NCI-H345 treated with DMSO at 0.1 percent for 48 hours (cell line): Measurements from ENCODE around the gene SETDB1.

ENCODE experiments used
- DNase-seq: peaks from one replicate; lab custom pipeline; 2025; ENCODE audit not compliant: unreplicated experiment; lab: John Stamatoyannopoulos, UW

Gene SETDB1

DNA sequence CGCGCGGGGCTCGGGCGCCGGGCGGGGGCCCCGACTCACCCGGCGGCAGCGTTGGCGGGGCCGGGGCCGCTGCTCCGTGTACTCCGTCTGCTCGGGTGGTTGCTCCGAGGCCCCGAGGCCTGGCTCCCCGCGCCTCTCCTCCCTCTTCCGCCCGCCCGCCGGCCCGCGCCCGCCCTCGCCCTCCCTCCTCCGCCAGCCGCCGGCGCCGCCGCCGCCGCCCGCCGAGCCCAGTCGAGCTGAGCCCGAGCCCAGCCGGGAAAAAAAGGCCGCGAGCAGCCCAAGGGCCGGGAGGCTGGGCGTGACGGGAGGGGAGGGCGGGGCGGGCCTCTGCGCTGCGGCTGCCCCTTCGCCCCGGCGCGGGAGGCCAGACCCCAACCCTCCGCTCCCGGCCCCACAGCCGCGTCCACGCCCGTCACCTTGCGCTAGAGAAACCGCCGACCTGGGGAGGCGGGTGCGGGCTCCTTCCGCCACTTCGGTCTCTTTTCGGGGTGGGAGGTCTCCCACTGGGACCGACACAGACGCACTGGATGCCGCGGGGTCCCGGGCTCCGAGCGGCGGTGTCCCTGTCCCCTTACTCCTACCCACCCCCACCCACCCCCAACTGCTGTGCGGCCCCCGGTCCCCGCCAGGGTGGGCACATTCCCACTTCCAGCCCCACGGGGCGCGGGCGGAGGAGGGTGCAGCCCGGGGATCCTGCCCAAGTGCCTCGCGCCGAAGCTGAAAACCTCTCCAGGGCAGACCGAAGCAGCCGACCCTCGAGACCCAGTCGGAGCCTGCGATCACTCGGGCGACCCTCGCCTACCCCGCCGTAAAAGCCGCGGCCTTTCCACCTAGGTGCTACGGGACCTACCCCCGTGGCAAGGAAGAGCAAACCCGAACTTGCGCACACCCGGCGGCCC lies 48.7 kb downstream of the SETDB1 start, which contains the start of gene CERS2:
Gene CERS2 (minus strand): TSS at position 256 of the 899 bp plus-strand sequence. CDS start 5,745 bp downstream, outside the sequence.
- peak; percentile 44 for DNase-seq

DNA sequence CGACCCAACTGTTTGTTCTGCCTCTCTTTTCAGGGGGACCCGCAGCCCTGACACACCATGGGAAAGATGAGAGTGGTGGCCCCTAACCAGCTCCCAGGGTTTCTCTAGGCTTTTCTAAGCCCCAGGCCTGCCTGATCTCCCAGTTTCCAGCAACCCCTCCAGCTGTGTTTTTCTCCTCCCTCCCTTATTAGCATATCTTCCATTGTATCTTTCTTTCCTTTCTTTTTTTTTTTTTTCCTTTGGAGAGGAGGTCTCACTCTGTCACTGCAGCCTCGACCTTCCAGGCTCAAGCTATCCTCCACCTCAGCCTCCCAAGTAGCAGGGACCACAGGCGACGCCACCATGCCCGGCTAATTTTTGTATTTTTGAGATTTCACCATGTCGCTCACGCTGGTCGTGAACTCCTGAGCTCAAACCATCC lies 50.2 kb downstream of the SETDB1 start:
- no peak for DNase-seq

DNA sequence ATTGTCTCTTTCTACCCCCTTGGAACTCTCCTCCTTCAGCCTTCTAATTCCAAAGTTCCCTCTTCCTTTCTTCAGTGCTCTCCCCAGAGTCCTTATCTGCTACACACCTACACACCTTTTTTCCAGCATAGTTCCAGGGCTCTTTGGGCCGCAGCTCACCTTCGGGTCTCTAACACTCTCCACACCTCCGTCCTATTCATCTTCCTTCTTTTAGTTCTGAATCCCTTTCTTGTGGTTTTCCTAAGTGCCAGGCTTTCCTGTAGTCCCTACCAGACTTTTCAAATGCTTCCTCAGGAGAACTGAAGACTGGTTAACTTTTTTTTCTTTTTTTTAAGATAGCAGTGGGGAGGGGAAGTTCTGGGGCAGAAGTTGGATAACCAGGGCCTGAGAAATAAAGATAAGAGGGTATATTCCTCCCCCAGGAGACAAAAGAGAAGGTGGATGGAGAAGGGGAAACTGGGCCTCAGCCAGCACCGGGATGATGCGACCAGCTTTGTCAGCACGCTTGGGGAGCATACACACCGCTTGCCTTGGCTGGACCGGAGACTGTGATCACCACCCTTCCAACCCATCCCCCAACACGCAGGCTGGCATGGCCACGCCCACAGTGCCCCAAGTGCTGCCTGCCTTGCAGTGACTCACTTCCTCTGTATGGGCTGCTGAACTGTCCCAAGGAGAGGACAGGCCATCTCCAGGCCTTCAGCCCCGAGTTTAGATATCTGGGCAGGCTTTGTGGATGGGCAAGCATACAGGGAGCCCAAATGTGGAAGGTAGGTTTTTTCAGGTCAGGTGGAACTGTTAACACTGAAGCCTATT lies 50.9 kb downstream of the SETDB1 start:
- DNase-seq: no peak

DNA sequence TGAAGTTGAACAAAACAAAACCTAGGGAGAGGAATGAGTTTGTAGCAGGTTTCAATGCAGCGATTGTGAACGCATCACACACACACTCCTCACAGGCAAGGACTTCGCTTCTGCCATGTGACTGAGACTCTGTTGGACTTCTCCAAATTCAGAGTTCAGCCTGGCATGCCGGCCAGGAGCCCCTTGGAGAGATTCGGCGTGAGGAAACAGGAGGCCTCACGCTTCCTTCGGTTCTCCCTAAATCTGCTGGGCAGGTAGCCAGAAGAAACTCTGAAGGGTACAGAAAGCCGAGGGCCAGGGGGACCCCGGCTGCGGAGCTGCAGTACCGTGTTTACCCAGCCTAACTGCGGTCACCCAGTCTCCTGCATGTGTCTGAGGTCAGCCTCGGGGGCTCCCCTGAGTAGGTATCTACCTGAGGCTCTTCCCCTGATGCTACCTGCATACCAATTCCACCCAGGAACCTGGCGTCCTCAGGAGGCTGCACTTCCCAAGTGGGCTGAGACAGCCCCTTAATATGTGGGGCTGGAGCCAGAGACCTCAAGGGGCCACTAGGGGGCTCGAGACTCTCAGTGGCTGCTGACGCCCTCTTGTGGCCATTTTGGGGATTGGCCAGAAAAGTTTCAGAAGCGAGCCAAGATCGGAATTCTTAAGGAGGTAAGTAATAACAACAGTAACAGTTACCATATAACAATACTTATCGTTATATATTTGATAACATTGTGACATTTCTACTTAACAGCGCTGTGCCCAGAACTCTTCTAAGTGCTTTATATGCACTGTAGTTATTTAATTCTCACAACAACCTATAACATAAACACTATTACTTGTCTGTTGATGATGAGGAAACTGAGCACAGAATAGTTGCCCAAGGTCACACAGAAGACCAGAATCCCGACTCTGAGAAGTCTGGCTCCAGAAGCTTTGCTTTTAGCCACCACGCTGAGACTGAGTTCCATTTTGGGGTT lies 53.2 kb downstream of the SETDB1 start:
- DNase-seq: peak; percentile 96

DNA sequence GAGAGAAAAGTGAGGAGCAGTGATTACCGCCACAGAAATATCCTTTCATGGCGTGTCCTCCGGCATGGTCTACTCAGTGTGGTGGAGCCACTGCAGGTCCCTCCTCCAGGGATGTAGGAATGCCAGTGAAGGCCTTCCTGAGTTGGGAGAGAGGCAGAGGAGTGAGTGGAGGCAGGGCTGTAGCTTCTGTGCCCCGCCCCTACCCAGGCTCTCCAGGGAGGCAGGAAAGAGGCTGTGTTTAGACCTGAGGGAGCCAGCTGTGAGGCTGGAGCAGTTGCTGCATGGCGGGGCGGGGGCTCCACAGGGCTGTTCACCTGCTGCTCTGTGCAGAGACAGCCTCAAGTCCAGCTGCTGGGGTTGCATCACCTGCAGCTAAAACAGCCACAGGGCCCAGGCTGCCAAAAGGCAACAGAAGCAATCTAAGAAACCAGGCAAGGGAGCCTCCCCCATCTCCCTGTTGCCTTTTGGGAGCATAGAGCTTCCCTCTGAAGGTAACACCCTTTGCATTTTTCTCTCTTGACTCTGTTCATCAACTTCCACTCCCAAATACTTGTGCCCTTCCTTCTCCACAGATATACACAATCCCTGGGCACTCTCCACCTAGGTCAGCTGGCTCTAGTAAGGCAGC lies 55.1 kb downstream of the SETDB1 start:
- peak; percentile 96 for DNase-seq

DNA sequence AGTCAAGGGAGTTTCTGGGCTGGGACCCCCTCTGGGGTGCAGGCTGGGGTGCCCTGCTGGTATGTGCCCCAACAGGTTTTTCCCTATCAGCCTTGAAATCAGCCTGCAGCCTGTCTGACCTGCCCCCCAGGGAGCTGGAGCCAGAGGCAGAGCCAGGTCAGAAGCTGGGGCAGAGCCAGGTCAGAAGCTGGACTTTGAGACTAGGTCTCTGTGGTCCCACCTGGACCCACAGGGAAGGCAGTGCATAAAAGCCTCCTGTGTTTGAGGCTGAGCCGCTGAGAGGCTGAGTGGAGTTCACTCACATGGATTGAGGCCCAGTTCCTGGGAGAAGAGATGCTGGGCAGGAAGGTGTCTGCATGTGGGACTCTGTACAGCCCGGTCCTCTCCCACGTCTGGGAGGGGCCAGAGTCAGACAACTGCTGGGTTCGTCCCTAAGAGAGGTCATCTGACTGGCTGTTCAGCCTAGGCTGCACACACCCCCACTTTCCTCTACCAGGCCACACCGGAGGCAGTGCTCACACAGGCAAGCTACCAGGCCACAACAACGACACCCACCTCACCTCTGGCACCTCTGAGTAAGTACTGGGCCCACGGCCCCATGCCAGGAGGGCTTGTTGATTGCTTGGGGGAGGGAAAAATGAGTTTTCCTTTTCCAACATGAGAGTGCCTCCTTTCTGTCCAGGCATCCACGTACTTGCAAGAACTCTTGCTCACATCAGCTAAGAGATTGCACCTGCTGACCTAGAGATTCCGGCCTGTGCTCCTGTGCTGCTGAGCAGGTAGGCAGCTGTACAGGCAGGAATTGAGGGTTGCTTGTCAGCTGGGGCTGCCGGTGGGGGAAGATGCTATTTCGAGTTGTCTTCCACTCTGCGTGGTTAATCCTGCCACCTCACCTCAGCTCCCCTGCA lies 55.9 kb downstream of the SETDB1 start, which contains the start of gene ANXA9:
Gene ANXA9 (plus strand): TSS at position 488 of the 908 bp plus-strand sequence. CDS start 814 bp downstream, outside the sequence.
- no peak for DNase-seq

DNA sequence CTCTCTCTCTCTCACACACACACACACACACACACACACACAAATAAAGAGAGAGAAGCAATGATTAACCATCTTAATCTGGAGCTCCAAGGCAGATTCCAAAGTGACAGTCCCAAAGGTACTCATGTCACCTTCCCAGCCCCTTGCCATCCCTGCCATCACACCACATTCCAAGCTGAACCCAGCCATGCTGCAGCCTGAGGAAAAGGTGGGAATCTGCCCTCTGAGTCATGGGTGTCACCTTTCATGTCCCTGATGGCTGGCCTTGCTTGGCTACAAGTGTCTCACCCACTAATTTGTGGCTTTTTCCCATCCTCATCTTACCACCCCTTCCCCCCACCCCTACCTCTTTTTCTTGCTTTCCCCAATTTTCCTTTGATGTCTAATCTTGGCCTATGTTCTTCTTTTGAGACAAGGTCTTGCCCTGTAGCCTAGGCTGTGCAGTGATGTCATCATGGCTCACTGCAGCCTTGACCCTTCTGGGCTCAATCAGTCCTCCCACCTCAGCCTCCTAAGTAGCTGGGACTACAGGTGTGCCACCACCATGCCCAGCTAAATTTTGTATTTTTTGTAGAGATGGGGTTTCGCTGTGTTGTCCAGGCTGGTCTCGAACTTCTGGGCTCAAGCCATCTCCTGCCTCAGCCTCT lies 59.1 kb downstream of the SETDB1 start:
- DNase-seq: no peak

DNA sequence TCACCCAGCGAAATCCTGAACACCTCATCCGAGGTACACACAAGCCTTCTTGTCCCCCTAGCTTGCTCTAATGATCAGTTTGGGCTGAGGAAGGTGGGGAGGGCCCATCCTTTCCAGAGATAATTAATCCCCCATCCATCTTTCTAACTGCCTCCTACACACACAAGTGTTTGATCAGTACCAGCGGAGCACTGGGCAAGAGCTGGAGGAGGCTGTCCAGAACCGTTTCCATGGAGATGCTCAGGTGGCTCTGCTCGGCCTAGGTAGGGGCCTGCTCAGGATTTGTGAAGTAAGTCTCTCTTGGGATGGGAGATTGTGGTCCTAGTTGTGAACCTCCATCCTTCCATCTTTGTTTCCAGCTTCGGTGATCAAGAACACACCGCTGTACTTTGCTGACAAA lies 61.8 kb downstream of the SETDB1 start:
- peak; percentile 22 for DNase-seq

DNA sequence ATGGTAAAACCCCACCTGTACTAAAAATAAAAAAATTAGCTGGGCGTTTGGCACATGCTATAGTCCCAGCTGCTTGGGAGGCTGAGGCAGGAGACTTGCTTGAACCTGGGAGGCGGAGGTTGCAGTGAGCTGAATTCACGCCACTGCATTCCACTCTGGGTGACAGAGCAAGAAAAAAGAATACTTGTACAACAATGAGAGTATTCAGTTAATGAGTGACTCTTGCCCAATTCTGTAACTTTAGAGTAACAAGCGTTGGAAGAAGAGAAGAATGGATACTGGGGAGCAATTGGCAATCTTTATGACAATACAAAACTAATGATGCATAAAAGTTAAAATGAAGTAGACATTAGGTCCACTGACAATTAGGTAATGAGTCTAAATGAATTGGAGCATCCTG lies 66.5 kb downstream of the SETDB1 start:
- no peak for DNase-seq

DNA sequence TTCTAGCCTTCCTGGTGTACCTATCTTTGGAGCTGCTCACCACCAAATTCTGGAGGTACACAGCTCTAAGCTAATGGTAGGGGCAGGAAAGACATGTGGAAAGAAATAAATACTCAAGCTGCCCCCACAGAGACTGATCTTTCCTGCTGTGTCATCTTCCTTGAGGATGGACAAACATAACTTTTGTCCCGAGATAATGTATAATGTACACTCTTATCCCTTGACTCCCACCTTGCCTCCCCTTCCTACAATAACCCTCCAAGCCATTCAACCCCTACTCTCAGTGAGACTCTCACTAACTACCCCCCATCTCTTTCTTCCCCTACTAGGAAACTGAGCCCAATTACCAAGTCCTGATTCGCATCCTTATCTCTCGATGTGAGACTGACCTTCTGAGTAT lies 68.1 kb downstream of the SETDB1 start:
- no peak for DNase-seq

DNA sequence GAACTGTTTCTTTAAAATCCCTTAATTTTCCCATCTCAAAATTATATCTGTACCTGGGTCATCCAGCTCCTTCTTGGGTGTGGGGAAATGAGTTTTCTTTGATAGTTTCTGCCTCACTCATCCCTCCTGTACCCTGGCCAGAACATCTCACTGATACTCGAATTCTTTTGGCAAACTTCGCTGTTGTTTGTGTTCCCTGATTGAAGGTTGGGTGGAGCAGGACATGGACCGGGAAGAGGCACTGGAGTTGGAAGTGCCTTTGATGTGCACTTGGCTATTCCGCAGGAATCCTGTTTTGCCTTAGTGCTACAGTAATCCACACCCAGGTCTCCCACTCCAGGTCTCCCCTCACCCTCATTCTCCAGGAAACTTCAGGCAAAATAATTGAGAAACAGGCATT lies 69.3 kb downstream of the SETDB1 start:
- DNase-seq: no peak

DNA sequence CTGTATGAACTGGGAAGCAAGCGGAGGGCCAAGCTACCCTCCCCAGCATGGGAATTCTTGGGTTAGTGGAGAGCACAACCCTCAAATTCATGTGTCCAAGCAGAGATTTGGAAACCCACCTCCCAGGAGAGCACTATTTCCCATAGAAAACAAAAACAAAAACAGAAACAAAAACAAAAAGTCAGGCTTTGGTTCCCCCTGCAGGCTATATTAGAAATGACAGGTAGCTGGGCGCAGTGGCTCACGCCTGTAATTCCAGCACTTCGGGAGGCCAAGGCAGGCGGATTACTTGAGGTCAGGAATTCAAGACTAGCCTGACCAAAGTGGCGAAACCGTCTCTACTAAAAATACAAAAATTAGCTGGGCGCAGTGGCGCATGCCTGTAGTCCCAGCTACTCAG lies 69.7 kb downstream of the SETDB1 start:
- peak; percentile 29 for DNase-seq

DNA sequence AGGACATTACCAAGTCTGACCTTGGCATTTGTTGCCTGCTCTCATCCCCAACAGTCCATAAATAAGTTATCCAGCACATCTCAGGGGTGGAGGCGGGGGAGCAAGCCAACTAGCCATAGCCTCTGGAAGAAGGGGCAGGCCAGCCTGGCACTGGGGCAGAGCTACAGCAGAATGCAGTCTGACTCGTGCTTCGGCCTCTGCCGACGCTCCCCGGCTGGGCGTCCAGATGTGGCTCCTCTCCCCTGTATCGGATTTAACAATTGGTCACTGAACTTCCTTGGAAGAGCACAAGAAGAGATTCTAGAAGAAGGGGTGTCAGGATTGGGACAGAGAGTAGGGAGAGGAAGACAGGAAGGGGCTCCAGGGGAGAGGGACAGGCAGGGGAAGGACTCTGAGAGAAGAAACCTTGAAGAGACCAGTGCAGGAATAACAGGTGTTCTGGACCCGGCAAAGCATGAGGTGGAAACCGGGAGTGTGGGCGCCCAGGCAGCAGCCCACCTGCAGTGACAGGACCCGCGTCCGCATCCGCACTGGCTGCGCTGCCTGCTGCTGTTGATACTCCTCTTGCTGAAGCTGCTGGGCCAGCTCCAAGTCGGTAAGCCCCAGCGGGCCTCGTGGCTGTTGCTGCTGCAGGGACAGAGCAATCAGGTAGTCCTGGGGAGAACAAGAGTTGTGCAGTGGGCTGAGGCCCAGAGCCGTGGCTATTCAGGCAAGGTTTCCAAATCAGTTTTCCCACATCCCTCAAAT lies 71.1 kb downstream of the SETDB1 start:
- no peak for DNase-seq

DNA sequence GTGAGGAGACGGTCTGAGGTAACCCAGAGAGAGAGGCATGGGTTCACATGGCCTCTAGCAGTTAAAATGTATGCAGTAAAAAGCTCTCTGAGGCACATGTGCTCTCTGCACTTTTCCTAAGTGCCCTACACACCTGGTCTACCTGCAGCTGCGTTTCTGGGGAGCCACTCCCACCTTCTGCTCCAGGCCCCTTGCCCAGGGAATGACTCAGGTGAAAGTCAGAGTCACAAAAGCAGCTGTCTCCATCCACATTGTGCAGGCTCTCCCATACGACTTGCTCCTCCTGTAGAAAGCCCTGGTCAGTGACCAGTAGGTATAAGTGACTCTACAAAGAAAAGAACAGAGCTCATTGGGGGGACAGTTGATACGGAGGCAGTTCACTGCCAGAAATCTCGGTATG lies 71.8 kb downstream of the SETDB1 start:
- no peak for DNase-seq

DNA sequence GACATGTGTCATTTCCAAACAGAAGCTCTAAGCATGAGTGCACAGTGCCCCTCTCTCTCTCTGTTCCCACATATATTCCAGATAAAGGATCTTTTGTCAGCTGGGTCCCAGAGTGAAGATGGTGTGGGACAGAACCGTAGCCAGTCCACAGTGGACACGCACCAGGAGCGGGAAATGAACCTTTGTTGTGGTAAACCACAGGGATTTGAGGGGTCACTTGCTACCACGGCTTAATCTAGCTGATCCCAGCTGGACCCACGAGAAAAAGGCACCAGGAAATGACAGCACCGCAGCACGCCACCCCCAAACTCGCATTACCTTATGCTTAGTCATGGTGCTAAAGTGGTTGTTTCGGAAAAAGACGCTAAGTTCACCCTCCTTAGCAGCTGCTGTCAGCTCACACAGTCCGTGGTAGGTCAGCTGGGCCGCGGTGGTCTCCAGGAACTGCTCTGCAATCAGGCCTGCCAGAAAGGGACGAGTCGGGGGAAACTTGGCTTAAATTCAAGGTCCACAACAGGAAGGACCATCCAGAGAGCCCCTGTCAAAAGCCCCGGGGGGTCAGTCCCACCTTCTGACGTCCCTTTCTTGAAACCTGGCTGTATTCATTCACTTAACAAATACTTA lies 73.0 kb downstream of the SETDB1 start:
- DNase-seq: no peak

DNA sequence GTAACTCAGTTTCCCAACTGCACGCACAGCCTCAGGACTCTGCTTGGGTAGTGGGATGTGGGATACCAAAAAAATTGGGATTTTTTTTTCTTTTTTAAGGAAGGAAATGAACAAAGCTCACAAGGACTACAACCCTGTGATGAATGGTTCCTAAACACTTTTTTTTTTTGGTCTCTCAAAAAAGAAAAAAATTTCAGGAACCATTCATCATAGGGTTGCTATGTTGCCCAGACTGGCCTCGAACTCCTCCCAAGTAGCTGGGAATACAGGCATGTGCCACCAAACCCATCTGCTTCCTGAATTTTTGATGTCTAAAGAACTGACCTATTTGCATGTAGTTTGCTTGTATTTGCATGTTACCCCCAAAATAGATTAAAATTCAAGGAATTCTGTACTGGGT lies 73.8 kb downstream of the SETDB1 start:
- no peak for DNase-seq

DNA sequence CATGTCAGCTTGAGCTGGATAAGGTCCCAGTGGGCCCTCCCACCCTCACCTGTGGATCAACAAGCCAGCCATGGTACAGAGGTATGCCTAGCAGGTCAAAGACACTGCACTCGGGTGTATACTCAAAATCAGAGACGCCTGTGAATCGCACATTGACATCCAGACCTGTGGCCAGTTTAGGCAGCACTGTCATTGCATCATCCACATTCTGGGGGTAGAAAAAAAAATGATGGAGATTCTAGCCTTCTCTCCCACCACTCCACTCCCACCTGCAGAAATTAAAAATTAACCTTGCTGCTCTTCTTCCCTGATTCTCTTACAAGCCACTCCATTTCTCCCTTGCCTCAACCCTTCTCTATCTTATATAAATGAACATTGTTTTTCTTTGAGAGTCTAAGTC lies 74.2 kb downstream of the SETDB1 start:
- DNase-seq: no peak

DNA sequence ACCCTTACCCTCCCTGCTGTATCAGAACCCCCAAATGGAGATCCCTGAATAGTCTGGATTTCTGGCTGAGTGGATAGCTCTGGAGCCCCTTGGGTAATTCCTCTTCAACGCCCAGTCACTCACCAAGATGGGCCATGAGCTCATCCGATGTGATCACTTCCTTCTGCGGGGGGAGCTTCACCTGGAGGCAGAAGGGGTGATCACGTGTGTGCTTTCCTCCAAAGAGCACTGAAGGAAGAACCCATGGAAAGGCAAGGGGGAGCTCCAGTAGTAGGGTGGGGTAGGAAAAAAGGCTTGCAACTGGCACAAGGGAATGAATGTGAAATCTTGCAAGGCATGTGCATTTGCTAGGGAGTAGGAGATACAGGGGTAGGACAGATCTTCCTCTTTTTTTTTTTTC lies 75.4 kb downstream of the SETDB1 start:
- DNase-seq: no peak
